Endothelial cell of umbilical vein (primary cell): ENCODE results near the gene FAM98B. TPM values are rescaled to one million over a fixed set of nuclear protein-coding genes. Genes with fewer than 3 reads are reported as not detected.

ENCODE experiments used
- BruUV-seq: library from RNA; stranded (reverse); fragments of 400-500 nt; replicated peaks from 2 replicates; lab custom pipeline; 2021; lab: Mats Ljungman, UMichigan
- CTCF ChIA-PET: fragments of 300-600, 350-600 bp; sonication (Branson Sonifier 250); formaldehyde crosslinking; loops from one replicate; lab custom pipeline; 2021; ENCODE audit warnings: antibody characterized with exemption, inconsistent platforms; lab: Charles Lee
- POLR2A ChIA-PET: fragments of 300-600, 350-600 bp; sonication (Branson Sonifier 250); formaldehyde crosslinking; loops from one replicate; lab custom pipeline; 2021; ENCODE audit warnings: antibody characterized with exemption, inconsistent platforms; lab: Charles Lee
- DNase-seq: peaks from one replicate; pipeline ENCODE4 v3.0.0-alpha.2; 2011; ENCODE audit warnings: low read depth, low spot score
- FAIRE-seq: peaks from 2 replicates; lab custom pipeline; 2011; peaks lifted over from hg19 to GRCh38; lab: Jason Lieb, UNC
- H2AFZ ChIP-seq: 2 replicates; pipeline ENCODE4 v1.6.0; 2012; ENCODE audit warnings: low read depth, low read length, control low read depth, inconsistent platforms
- H3K27ac ChIP-seq: 2 replicates; pipeline ENCODE4 v1.5.1; 2011; ENCODE audit warnings: low read depth, mild to moderate bottlenecking, control low read depth, low read length, moderate library complexity; ENCODE audit not compliant: insufficient read depth
- H3K27me3 ChIP-seq, 2 experiments: 2 replicates each; pipeline versions ENCODE4 v1.6.0 to v1.6.1; 2011; ENCODE audit warnings: low read length in 2 of 2, mixed read lengths in 1 of 2; ENCODE audit not compliant: control insufficient read depth in 2 of 2, insufficient read depth in 2 of 2
- H3K36me3 ChIP-seq, 2 experiments: 2 replicates in 1 of 2; 3 replicates in 1 of 2; pipeline ENCODE4 v1.5.1; 2011; ENCODE audit warnings: low read length in 2 of 2, mild to moderate bottlenecking in 1 of 2, moderate library complexity in 1 of 2; ENCODE audit not compliant: control insufficient read depth in 2 of 2, insufficient read depth in 2 of 2; ENCODE audit errors: extremely low read depth in 1 of 2
- H3K4me1 ChIP-seq: 3 replicates; pipeline ENCODE4 v1.5.1; 2011; ENCODE audit warnings: mild to moderate bottlenecking, low read length; ENCODE audit not compliant: control insufficient read depth, insufficient read depth; ENCODE audit errors: extremely low read depth
- H3K4me2 ChIP-seq: 2 replicates; pipeline ENCODE4 v1.6.1; 2011; ENCODE audit warnings: low read length, control low read depth, mixed read lengths; ENCODE audit not compliant: insufficient read depth
- H3K4me3 ChIP-seq, 3 experiments: fragments of 200-600 bp in 1 of 3; sonication (generic), shearing (Covaris generic) in 1 of 3; replicated peaks in 1 of 3; 2 replicates each; pipeline ENCODE4 v1.5.1; 2011 to 2016; ENCODE audit warnings: control low read depth in 3 of 3, low read length in 3 of 3, mild to moderate bottlenecking in 2 of 3, inconsistent platforms in 1 of 3, low read depth in 1 of 3, moderate library complexity in 1 of 3; ENCODE audit not compliant: insufficient read depth in 1 of 3
- H3K79me2 ChIP-seq: 2 replicates; pipeline ENCODE4 v1.6.0; 2012; ENCODE audit warnings: low read length, inconsistent platforms; ENCODE audit not compliant: control insufficient read depth, insufficient read depth
- H3K9ac ChIP-seq: replicated peaks from 2 replicates; pipeline ENCODE3; 2011; ENCODE audit warnings: low read length, control low read depth; ENCODE audit not compliant: insufficient read depth; ENCODE audit errors: extremely low read depth
- H3K9me1 ChIP-seq: replicated peaks from 3 replicates; pipeline ENCODE4 v1.6.0; 2011; ENCODE audit warnings: mild to moderate bottlenecking, low read length; ENCODE audit not compliant: control insufficient read depth, insufficient read depth; ENCODE audit errors: extremely low read depth
- H3K9me3 ChIP-seq: replicated peaks from 2 replicates; pipeline ENCODE4 v1.5.1; 2012; ENCODE audit warnings: low read length, inconsistent platforms; ENCODE audit not compliant: control insufficient read depth, insufficient read depth
- H4K20me1 ChIP-seq: replicated peaks from 2 replicates; pipeline ENCODE3; 2011; ENCODE audit warnings: mild to moderate bottlenecking, low read length; ENCODE audit not compliant: control insufficient read depth, insufficient read depth; ENCODE audit errors: extremely low read depth
- GATA2 ChIP-seq: IDR thresholded peaks from 2 replicates; pipeline ENCODE4 v1.7.0; 2011; ENCODE audit warnings: low read depth, mild to moderate bottlenecking, moderate library complexity, mixed read lengths, low read length; ENCODE audit not compliant: insufficient read length, insufficient read depth
- JUN ChIP-seq: IDR thresholded peaks from 2 replicates; pipeline ENCODE4 v1.6.1; 2011; ENCODE audit warnings: borderline replicate concordance, low read depth; ENCODE audit not compliant: insufficient read length, insufficient read depth
- MYC ChIP-seq: IDR thresholded peaks from one replicate; pipeline ENCODE4 v1.6.1; 2011; ENCODE audit warnings: mild to moderate bottlenecking, low read depth, low read length
- POLR2A ChIP-seq: IDR thresholded peaks from 2 replicates; pipeline ENCODE4 v1.6.1; 2012; ENCODE audit warnings: low read depth, mild to moderate bottlenecking, control low read depth, low read length
- POLR2AphosphoS5 ChIP-seq: IDR thresholded peaks from 2 replicates; pipeline ENCODE4 v1.6.1; 2012; ENCODE audit warnings: low read depth, mild to moderate bottlenecking, control low read depth, low read length, moderate library complexity; ENCODE audit not compliant: insufficient read depth
- dilution Hi-C: fragments of 300-500 bp; cut with MboI; formaldehyde crosslinking; loops from one replicate; pipeline ENCODE4 v1.15.0; 2019; ENCODE audit warnings: low sequenced_read_pairs; ENCODE audit not compliant: extremely low pct_ligation_motif_present
- intact Hi-C: fragments of 100-400 bp; cut with micrococcal nuclease; formaldehyde crosslinking; loops from one replicate; pipeline ENCODE4 v1.10.0; 2022
- polyA plus RNA-seq, 4 experiments: library from polyadenylated mRNA; depleted of rRNA in 3 of 4; stranded (reverse) in 3 of 4; unstranded in 1 of 4; fragments of >200 nt; gene quantifications; 2 replicates each; pipeline versions ENCODE4 v1.2.1 to v1.2.3, GENCODE V29; 2011 to 2012; ENCODE audit warnings: missing spikeins in 1 of 4
- total RNA-seq: library from RNA; stranded (reverse); gene quantifications from 2 replicates; pipeline ENCODE4 v1.2.3, GENCODE V29; 2021
- TF ChIP-seq, protein P1 (sequence below), 2 donors: IDR thresholded peaks; 1 replicate in 1 of 2; 2 replicates in 1 of 2; pipeline ENCODE4 v1.5.1; 2011; ENCODE audit warnings: low read length in 2 of 2, mild to moderate bottlenecking in 2 of 2, moderate library complexity in 2 of 2, control low read depth in 1 of 2, inconsistent platforms in 1 of 2, low read depth in 1 of 2; ENCODE audit not compliant: insufficient read depth in 1 of 2; ENCODE audit errors: extremely low read depth in 1 of 2

FAM98B gene
- total and polyA plus RNA-seq, 2 donors (not counting 3 experiments of a cell fraction or from before 2014, with no cell fraction given) = 4.2 to 22.3 TPM

DNA sequence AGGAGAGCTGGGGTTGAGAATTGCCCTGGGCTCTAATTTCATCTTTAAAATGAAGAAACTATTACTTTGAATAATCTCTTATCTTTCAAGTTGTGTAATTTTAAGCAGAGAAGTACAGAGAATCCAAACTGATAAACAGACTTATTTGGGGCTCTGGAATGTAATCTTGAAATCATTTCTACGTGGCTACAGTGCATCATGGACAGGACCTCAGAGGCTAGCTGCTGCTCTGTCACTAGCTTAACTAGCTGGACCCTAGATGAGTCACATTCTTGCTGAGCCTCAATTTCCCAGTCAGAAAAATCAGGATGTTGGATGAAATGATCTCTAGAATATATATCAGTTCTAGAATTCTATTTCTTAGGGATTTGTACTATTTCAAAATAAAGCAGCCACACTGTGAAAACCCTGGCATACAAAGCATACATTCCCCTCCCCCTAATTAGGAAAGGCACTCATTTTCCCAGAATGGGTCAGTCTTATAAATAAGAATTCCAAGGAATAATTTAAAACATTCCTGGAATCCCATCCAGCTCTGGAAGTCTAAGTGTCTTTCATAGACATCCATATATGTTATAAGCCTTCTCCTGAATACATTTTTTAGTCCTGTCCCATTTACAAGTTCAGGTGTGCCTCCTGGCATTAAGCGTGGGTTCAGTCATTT lies 63.5 kb downstream of the FAM98B start:
- intact Hi-C loops = no loop called here

More for the DNA sequence above, 63.5 kb downstream of the FAM98B start:
- no peak overlapping the region for H3K27ac ChIP-seq
- dilution Hi-C loops = no loop called here
- H3K4me2 ChIP-seq = no peak overlapping the region
- H3K9me3 ChIP-seq = no peaks in the 10 kb centered on the region
- FAIRE-seq (no peak), DNase-seq (no peak)
- peaks cover 19 to 46% of the 10 kb centered on the region in 2 experiments for H3K27me3 ChIP-seq
- H4K20me1 ChIP-seq = no peaks in the 10 kb centered on the region
- no peak overlapping the region for H3K9ac ChIP-seq
- H3K79me2 ChIP-seq = no peaks in the 10 kb centered on the region
- BruUV-seq = no TSS peak
- CTCF ChIA-PET = interaction anchor here (0.9 to 1.7 kb wide), 5 partner anchors 12 to 182 kb away, joined by 3 to 6 read pairs (median 3); no protein-coding TSS in a partner anchor
- H2AFZ ChIP-seq = no peak overlapping the region
- H3K4me1 ChIP-seq = peaks cover 4% of the 10 kb centered on the region
- no peak overlapping the region for H3K4me3 ChIP-seq
- no peaks in the 10 kb centered on the region for H3K9me1 ChIP-seq
- H3K36me3 ChIP-seq = no peaks in the 10 kb centered on the region
- TF ChIP-seq POLR2AphosphoS5 (no peak), MYC (no peak), GATA2 (no peak), POLR2A (no peak), JUN (no peak)
- TF ChIP-seq, protein P1, sequence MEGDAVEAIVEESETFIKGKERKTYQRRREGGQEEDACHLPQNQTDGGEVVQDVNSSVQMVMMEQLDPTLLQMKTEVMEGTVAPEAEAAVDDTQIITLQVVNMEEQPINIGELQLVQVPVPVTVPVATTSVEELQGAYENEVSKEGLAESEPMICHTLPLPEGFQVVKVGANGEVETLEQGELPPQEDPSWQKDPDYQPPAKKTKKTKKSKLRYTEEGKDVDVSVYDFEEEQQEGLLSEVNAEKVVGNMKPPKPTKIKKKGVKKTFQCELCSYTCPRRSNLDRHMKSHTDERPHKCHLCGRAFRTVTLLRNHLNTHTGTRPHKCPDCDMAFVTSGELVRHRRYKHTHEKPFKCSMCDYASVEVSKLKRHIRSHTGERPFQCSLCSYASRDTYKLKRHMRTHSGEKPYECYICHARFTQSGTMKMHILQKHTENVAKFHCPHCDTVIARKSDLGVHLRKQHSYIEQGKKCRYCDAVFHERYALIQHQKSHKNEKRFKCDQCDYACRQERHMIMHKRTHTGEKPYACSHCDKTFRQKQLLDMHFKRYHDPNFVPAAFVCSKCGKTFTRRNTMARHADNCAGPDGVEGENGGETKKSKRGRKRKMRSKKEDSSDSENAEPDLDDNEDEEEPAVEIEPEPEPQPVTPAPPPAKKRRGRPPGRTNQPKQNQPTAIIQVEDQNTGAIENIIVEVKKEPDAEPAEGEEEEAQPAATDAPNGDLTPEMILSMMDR (IDR thresholded peaks at IDR 0.05; ENCODE audit: extremely low read depth in 1 of 2, insufficient read depth in 1 of 2, low read depth in 1 of 2, low read length in 2 of 2) = no peak
- POLR2A ChIA-PET = no interaction called here
